AML-193 (cell line): Measurements from ENCODE around the gene LRRC37A2.
"Not testable (repeated sequence)": the region's sequence is repeated elsewhere in the genome, so short reads cannot be mapped to it uniquely, and the experiment has no call there.

Source experiments
- DNase-seq, 2 experiments: peaks; one replicate each; lab custom pipeline; 2025; lab: John Stamatoyannopoulos, UW

The LRRC37A2 gene

GRCh38 chr17:46512168-46512567 is at the start of gene LRRC37A2:
TSS of gene LRRC37A2 (plus strand) at chr17:46512468. CDS start at chr17:46512713, 245 bp downstream.
- DNase-seq = not testable (repeated sequence)

GRCh38 chr17:46467618-46468017 is 44.6 kb upstream of the LRRC37A2 start:
- not testable (repeated sequence) for DNase-seq

- not testable (repeated sequence) for DNase-seq
Measured at GRCh38 chr17:46474489-46474888, 37.8 kb upstream of the LRRC37A2 start.

GRCh38 chr17:46475583-46475982 is 36.7 kb upstream of the LRRC37A2 start:
- not testable (repeated sequence) for DNase-seq

- DNase-seq = not testable (repeated sequence)
Measured at GRCh38 chr17:46478823-46479222, 33.4 kb upstream of the LRRC37A2 start.

GRCh38 chr17:46481310-46481709 is 31.0 kb upstream of the LRRC37A2 start:
- DNase-seq = not testable (repeated sequence)

GRCh38 chr17:46492021-46492420 is 20.2 kb upstream of the LRRC37A2 start:
- not testable (repeated sequence) for DNase-seq

- DNase-seq = not testable (repeated sequence)
Measured at GRCh38 chr17:46499437-46500139, 12.7 kb upstream of the LRRC37A2 start.

- DNase-seq = not testable (repeated sequence)
Measured at GRCh38 chr17:46505896-46506295, 6.4 kb upstream of the LRRC37A2 start.

GRCh38 chr17:46534716-46535115 is 22.4 kb downstream of the LRRC37A2 start:
- DNase-seq = not testable (repeated sequence)

GRCh38 chr17:46548607-46549006 is 36.3 kb downstream of the LRRC37A2 start:
- DNase-seq = not testable (repeated sequence)

- not testable (repeated sequence) for DNase-seq
Measured at GRCh38 chr17:46559155-46559554, 46.9 kb downstream of the LRRC37A2 start.

GRCh38 chr17:46560048-46560447 is 47.8 kb downstream of the LRRC37A2 start:
- not testable (repeated sequence) for DNase-seq

- not testable (repeated sequence) for DNase-seq
Measured at GRCh38 chr17:46566284-46566683, 54.0 kb downstream of the LRRC37A2 start.

- DNase-seq = not testable (repeated sequence)
Measured at GRCh38 chr17:46566980-46567379, 54.7 kb downstream of the LRRC37A2 start.

GRCh38 chr17:46571796-46572195 is 59.5 kb downstream of the LRRC37A2 start:
- not testable (repeated sequence) for DNase-seq

- DNase-seq = not testable (repeated sequence)
Measured at GRCh38 chr17:46579083-46580075, 67.1 kb downstream of the LRRC37A2 start, which contains the start of gene ARL17A. TSS of gene ARL17A (minus strand) at chr17:46579691. CDS start at chr17:46576322, 3,369 bp downstream.

GRCh38 chr17:46580082-46580481 is 67.8 kb downstream of the LRRC37A2 start:
- DNase-seq = not testable (repeated sequence)

- DNase-seq = not testable (repeated sequence)
Measured at GRCh38 chr17:46585444-46585843, 73.2 kb downstream of the LRRC37A2 start.

GRCh38 chr17:46590157-46591146 is 78.2 kb downstream of the LRRC37A2 start, which contains the start of gene NSF:
TSS of gene NSF (plus strand) at chr17:46590669. CDS start at chr17:46590776, 107 bp downstream.
- not testable (repeated sequence) for DNase-seq

- DNase-seq = not testable (repeated sequence)
Measured at GRCh38 chr17:46591332-46591731, 79.1 kb downstream of the LRRC37A2 start.
